GM08714 (cell line): Measurements from ENCODE around the gene PNMA6A.
"Not testable (repeated sequence)": the region's sequence is repeated elsewhere in the genome, so short reads cannot be mapped to it uniquely, and the experiment has no call there.

Experiments
- H3K4me3 ChIP-seq: fragments of 200-500 bp; sonication (Bioruptor generic); 2 replicates; pipeline ENCODE4 v1.5.1; 2014; ENCODE audit warnings: mild to moderate bottlenecking, low read length, inconsistent platforms
- ZNF274 ChIP-seq: IDR thresholded peaks from 2 replicates; pipeline ENCODE4 v1.6.1; 2012; ENCODE audit warnings: mild to moderate bottlenecking, low read depth, low read length

PNMA6A gene

DNA sequence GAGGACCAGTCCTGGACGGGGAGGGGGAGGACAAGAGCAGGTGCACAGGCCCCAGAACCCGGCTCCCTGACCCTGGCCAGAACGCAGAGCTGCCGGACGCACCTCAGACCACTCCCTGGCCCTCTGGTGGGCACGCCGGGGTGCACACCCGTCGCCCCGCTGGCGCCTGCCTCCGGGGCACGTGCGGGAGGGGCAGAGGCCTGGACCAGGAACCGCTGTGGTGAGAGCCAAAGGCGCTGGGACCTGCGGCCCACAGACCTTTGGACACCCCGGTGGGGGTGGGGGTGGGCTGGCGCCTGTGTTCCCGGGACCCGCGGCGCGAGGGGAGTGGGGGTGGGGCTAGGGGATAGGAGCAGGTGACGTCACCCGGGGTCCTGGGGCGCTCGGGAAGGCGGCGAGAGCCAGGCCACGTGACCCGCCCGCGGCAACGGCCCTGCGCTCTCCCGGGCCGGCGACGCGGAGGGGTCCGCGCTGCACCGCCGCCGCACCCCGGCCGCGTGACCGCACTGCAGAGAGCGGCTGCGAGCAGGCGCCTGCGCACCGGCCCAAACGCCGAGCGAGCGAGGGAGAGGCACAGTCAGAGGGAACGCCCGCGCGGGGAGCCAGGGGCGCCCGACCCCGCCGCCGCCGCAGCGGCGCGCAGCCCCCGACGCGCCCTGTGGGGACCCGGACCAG, at the start of gene PNMA6A:
Gene PNMA6A, plus strand, starts transcription at position 546 of the 675 bp plus-strand sequence. CDS start 609 bp downstream, outside the sequence.
- H3K4me3 ChIP-seq, result not testable (repeated sequence)

DNA sequence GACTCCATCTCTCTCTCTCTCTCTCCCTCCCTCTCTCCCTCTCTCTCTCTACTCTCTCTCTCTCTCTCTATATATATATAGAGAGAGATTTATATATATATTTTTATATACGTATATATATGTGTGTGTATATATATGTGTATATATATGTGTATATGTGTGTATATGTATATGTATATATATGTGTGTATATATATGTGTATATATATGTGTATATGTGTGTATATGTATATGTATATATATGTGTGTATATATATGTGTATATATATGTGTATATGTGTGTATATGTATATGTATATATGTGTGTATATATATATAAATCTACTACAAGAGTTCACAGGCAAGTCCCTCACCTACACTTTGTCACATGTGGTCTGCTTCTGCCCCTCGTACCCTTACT, 45.8 kb upstream of the PNMA6A start:
- not testable (repeated sequence) for H3K4me3 ChIP-seq

GRCh38 chrX:153028487-153028886, 43.8 kb upstream of the PNMA6A start:
- not testable (repeated sequence) for H3K4me3 ChIP-seq

GRCh38 chrX:153029162-153029561, 43.1 kb upstream of the PNMA6A start:
- TF ChIP-seq ZNF274, result no peak
- no peak overlapping the region for H3K4me3 ChIP-seq

DNA sequence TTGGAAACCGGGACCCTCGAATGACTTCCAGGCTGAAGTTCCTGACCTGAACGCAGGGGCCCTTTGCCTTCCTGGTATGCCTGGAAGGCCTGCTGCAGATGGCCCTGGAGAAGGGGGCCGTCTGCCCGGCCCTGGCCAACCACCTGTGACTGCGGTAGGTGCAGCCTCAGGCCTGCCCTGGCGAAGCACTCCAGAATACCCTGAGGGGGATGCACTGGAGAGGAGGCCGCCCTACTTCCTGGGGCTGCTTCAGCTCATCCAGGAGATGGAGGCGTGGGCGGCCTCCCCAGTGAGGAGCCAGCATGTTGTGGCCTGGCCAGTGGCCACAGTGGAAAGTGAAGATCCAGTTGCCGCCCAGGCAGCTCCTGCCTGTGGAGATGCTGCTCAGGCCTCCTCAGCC, 42.4 kb upstream of the PNMA6A start:
- no peak for TF ChIP-seq ZNF274

GRCh38 chrX:153030801-153031200, 41.5 kb upstream of the PNMA6A start:
- H3K4me3 ChIP-seq, result no peak overlapping the region
- TF ChIP-seq ZNF274, result no peak

More for the DNA sequence above, 42.4 kb upstream of the PNMA6A start:
- H3K4me3 ChIP-seq, result no peak overlapping the region

DNA sequence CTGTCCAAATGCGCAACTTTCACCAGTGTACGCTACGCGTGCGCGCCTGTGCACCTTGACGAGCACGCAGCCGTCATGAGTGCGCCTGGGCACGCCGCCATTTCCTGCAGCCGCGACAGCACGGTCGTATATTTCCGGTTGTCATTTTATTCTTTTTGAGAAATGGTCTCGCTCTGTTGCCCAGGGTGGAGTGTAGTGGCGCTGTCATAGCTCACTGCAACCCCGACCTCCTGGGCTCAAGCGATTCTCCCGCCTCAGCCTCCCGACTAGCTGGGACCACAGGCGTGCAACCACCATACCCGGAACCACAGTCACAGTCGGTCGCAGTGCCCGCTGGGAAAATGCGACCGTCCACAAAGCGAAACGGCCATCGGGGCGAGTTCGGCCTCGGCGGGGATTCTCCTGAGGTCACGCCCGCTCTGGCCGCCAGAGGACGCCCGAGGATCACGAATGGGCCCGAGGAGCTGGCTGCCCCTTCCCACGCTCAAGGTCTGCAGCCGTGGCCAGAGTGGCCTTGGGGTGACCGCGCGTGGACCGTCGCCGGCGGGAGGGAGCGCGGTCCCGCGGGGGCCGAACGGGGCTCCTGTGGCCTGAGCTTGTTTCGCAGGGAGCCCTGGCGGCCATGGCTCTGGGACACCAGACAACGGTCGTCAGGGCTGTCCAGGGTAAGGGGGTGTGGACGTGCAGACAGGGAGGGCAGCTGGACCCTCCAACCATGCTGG, 39.7 kb upstream of the PNMA6A start:
- H3K4me3 ChIP-seq, result peak overlapping the region; percentile 28; the same call in 1 of the 2 replicates
- TF ChIP-seq ZNF274, result no peak

DNA sequence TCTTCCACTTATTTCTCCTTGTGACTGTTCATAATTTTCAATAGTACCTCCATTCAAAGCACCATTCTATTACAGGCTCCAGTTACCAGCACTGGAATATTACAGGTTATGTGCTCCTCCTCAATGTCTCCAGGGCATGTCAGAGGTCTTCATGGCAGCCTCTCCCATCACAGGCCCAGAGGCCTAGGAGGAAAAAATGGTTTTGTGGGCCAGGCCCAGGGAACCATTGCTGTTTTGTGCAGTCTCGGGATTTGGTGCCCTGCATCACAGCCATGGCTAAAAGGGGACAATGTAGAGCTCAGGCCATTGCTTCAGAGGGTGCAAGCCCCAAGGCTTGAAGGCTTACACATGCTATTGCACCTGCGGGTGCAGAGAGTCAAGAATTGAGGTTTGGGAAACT, 23.2 kb upstream of the PNMA6A start:
- no peak for TF ChIP-seq ZNF274
- H3K4me3 ChIP-seq, result no peak overlapping the region

DNA sequence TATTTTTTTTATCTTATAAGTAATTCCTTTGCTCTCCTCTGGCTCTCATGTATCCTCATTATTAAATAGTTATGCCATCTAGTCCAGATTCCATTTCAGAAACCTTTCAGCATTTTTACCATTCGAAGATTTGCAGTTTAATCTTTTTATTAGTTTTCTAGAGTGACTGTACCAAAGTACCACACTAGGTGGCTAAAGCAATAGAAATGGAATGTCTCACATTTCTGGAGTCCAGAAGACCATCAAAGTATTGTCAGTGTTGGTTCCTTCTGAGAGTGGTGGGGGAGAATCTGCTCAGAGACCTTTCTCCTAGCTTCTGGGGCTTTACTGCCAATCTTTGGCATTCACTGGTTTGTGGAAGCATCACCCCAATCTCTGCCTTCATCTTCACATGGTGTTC, 19.7 kb upstream of the PNMA6A start:
- H3K4me3 ChIP-seq, result no peak overlapping the region
- no peak for TF ChIP-seq ZNF274

- H3K4me3 ChIP-seq, result no peak within 1 kb of the TSS
- no peak for TF ChIP-seq ZNF274
Observed at GRCh38 chrX:153055871-153056749, 16.1 kb upstream of the PNMA6A start, which contains the start of gene PNMA3. PNMA3 (plus strand) TSS chrX:153056470; CDS start chrX:153057056, 586 bp downstream.

GRCh38 chrX:153057281-153057680, 15.0 kb upstream of the PNMA6A start:
- TF ChIP-seq ZNF274, result no peak
- no peak overlapping the region for H3K4me3 ChIP-seq

DNA sequence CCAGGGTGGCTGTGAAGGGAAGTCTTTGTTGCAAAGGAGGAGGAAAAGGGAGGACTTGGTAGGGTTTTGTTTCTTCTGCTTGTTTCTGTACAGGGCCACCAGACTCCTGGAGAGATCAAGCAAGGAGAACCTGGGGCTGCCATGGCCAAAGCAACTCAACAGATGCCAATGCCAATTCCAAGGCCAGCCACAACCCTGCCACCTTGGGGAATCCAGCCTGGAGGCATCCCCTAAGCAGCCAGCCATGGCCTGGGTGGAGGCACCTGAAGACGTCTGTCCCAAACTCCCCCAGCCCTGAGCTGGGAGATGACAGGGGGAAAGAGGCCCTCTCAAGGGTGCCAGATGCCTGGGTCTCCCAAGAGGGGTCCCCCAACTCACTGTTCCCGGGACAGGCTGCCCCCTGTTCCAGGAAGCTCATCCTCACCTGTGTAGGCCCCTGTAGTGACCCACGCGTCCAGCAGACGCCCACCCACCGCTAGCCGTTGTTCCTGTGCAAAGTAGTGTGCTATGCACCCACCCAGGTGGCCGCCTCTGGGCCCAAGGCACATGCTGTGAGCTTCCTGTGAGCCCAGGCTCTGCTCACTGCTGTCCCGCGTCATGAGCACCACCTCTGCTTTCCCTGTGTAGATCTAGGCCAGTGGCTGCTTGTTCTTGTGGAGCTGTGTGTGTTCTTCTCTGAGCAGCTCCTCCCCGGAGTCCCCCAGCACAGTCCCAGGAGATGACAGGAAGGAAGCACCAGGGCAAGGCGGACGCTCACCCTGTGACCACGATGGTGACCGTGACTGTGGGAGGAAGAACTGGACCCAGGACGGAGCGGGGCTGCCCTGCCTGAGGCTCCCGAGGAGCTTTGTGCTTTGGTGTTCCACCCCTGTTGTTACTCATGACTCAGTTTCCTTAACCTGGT, 12.8 kb upstream of the PNMA6A start:
- H3K4me3 ChIP-seq, result no peak overlapping the region
- no peak for TF ChIP-seq ZNF274

DNA sequence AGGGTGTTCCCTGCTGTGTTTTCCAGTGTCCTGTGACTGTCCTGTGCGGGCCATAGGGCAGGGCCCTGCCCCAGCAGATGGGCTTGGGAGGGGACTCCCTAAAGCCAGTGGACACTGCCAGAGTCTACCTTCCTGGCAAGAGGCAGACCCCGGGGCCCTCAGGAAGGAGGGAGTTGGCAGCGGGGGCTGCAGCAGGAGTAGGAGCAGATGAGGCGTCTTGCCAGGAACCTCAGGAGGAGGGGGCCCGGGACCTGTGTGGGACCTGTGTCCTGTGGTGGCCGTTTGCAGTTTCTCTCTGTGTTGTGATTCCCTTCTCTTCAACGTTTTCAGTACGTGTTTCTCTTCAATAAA, 12.2 kb upstream of the PNMA6A start:
- TF ChIP-seq ZNF274, result no peak

DNA sequence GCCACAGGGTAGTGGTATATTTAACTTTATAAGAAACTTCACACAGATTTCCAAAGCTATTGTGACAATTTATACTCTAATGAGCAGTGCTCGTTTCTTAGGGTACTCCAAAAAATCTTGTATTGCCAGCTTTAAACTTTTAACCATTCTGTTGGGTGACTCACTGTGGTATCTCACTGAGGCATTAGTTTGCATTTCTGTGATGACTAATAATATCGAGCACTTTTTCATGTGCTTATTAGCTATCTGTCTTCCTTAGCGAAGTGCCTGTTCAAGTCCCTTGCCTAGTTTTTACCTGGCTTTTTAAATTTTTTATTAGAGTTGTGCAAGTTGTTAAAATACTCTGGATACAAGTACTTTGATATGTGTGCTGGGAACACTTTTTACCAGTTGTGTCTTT, 10.5 kb upstream of the PNMA6A start:
- no peak for TF ChIP-seq ZNF274

More for the DNA sequence above, 12.2 kb upstream of the PNMA6A start:
- no peak overlapping the region for H3K4me3 ChIP-seq

More for the DNA sequence above, 10.5 kb upstream of the PNMA6A start:
- H3K4me3 ChIP-seq, result no peak overlapping the region
